Kidney (tissue), 14 donors: ENCODE data around the gene TMEM240. TPM values are rescaled to one million over a fixed set of nuclear protein-coding genes. Genes with fewer than 3 reads are reported as not detected.

Experiments
- DNase-seq, 5 donors: peaks; one replicate each; pipeline ENCODE4 v3.0.0-alpha.2; 2013 to 2020
- FAIRE-seq: peaks from 2 replicates; lab custom pipeline; 2012; peaks lifted over from hg19 to GRCh38; lab: Jason Lieb, UNC
- H3K27ac ChIP-seq, 2 donors: one replicate each; pipeline ENCODE4 v1.7.0; 2013; ENCODE audit warnings: low read depth in 2 of 2, low read length in 2 of 2, inconsistent platforms in 1 of 2
- H3K27me3 ChIP-seq: one replicate; pipeline ENCODE4 v1.7.1; 2013; ENCODE audit warnings: low read length, inconsistent platforms; ENCODE audit not compliant: control insufficient read depth, insufficient read depth
- H3K36me3 ChIP-seq, 3 donors: one replicate each; pipeline versions ENCODE4 v1.7.0 to v1.7.1; 2013; ENCODE audit warnings: low read length in 3 of 3, control low read depth in 1 of 3, inconsistent platforms in 1 of 3; ENCODE audit not compliant: insufficient read depth in 3 of 3, control insufficient read depth in 2 of 3
- H3K4me1 ChIP-seq, 3 donors: one replicate each; pipeline versions ENCODE4 v1.7.0 to v1.7.1; 2013; ENCODE audit warnings: low read length in 3 of 3, inconsistent platforms in 1 of 3, low read depth in 1 of 3; ENCODE audit not compliant: control insufficient read depth in 2 of 3, insufficient read depth in 2 of 3
- H3K4me3 ChIP-seq, 3 donors: one replicate each; pipeline versions ENCODE4 v1.7.0 to v1.8.1; 2013; ENCODE audit warnings: low read length in 3 of 3, control low read depth in 1 of 3, inconsistent platforms in 1 of 3
- H3K9ac ChIP-seq, 3 donors: one replicate each; pipeline versions ENCODE4 v1.7.0 to v1.7.1; 2013; ENCODE audit warnings: low read length in 3 of 3, control low read depth in 1 of 3, inconsistent platforms in 1 of 3
- H3K9me3 ChIP-seq, 3 donors: one replicate each; pipeline versions ENCODE4 v1.7.0 to v1.7.1; 2013; ENCODE audit warnings: low read length in 3 of 3, control low read depth in 1 of 3, inconsistent platforms in 1 of 3; ENCODE audit not compliant: control insufficient read depth in 2 of 3, insufficient read depth in 1 of 3
- CTCF ChIP-seq: IDR thresholded peaks from 3 replicates; pipeline ENCODE4 v1.5.1; 2012; ENCODE audit warnings: mild to moderate bottlenecking, moderate library complexity, borderline replicate concordance; ENCODE audit not compliant: insufficient read depth; ENCODE audit errors: extremely low read depth
- intact Hi-C: fragments of 100-400 bp; cut with DNase I; formaldehyde crosslinking; loops from one replicate; pipeline ENCODE4 v1.11.1; 2022
- polyA plus RNA-seq: library from polyadenylated mRNA; stranded (reverse); fragments of 350-450 nt; fragmentation: Illumina TruSeq; extraction: RNeasy Lipid Tissue Mini Kit (QIAGEN cat#74804); gene quantifications from one replicate; pipeline ENCODE4 v1.2.3, GENCODE V29; 2014; ENCODE audit warnings: low read depth, low replicate concordance; ENCODE audit not compliant: insufficient read depth
- total RNA-seq: library from RNA; stranded (reverse); fragmentation: NEBNext Ultra II Directional; extraction: Animal tissue kit (Norgen Biotek cat#: 25700); gene quantifications from one replicate; pipeline ENCODE4 v1.2.1, GENCODE V29; 2021
- donor health status: control.
- donor health status: control.
- donor health status: control.
- donor health status: control.
- donor health status: control.
- donor health status: DM: yes; HTN: yes; CAD: no.
- donor health status: Normal renal cell carcinoma (clear cell type).

The TMEM240 gene
- total and polyA plus RNA-seq, 2 donors from 2014 or later: 1.7 to 1.9 TPM

- H3K36me3 ChIP-seq: no peaks in the 10 kb centered on the region
- peaks cover 0 to 7% (median 0%) of the 10 kb centered on the region in 3 donors for H3K4me1 ChIP-seq
- no peak for DNase-seq
- no peak for FAIRE-seq
- H3K9ac ChIP-seq: no peak overlapping the region
- peaks cover 2% of the 10 kb centered on the region for H3K27me3 ChIP-seq
- intact Hi-C loops: no loop called here
- no peak overlapping the region for H3K27ac ChIP-seq
- no peaks in the 10 kb centered on the region for H3K9me3 ChIP-seq
- TF ChIP-seq CTCF: no peak
- no peak overlapping the region for H3K4me3 ChIP-seq
Measured at GRCh38 chr1:1578371-1578940, 38.0 kb upstream of the TMEM240 start.

GRCh38 chr1:1577367-1578011 is 37.1 kb upstream of the TMEM240 start:
- H3K27ac ChIP-seq: no peak overlapping the region
- no peak overlapping the region for H3K4me3 ChIP-seq
- peaks cover 2% of the 10 kb centered on the region for H3K27me3 ChIP-seq
- H3K9ac ChIP-seq: no peak overlapping the region
- DNase-seq: no peak
- intact Hi-C loops: no loop called here
- peaks cover 0 to 7% (median 0%) of the 10 kb centered on the region in 3 donors for H3K4me1 ChIP-seq
- FAIRE-seq: no peak
- no peaks in the 10 kb centered on the region for H3K36me3 ChIP-seq
- no peak for TF ChIP-seq CTCF
- H3K9me3 ChIP-seq: no peaks in the 10 kb centered on the region

GRCh38 chr1:1574721-1575537 is 34.5 kb upstream of the TMEM240 start, which contains the start of gene SSU72:
Gene SSU72 (minus strand): TSS chr1:1574863. CDS start chr1:1574557, 306 bp downstream.
- FAIRE-seq: no peak

More at GRCh38 chr1:1574721-1575537, 34.5 kb upstream of the TMEM240 start, which contains the start of gene SSU72:
- Histone ChIP-seq H3K9ac (peak within 1 kb of the TSS; percentile 89 to 93 (median 91)), H3K9me3 (no peaks in the 10 kb centered on the region), H3K27me3 (peaks cover 2% of the 10 kb centered on the region), H3K4me1 (peaks cover 0 to 7% (median 0%) of the 10 kb centered on the region in 3 donors), H3K4me3 (peak within 1 kb of the TSS; percentile 92 to 99 (median 94)), H3K36me3 (no peaks in the 10 kb centered on the region), H3K27ac (peak within 1 kb of the TSS; percentile 97)
- peak; percentile 91 to 97 (median 95) for DNase-seq
- TF ChIP-seq CTCF: peak; percentile 11
- intact Hi-C loops: no loop called here
